Measurements from ENCODE around the gene TRIM32.

The TRIM32 gene

DNA sequence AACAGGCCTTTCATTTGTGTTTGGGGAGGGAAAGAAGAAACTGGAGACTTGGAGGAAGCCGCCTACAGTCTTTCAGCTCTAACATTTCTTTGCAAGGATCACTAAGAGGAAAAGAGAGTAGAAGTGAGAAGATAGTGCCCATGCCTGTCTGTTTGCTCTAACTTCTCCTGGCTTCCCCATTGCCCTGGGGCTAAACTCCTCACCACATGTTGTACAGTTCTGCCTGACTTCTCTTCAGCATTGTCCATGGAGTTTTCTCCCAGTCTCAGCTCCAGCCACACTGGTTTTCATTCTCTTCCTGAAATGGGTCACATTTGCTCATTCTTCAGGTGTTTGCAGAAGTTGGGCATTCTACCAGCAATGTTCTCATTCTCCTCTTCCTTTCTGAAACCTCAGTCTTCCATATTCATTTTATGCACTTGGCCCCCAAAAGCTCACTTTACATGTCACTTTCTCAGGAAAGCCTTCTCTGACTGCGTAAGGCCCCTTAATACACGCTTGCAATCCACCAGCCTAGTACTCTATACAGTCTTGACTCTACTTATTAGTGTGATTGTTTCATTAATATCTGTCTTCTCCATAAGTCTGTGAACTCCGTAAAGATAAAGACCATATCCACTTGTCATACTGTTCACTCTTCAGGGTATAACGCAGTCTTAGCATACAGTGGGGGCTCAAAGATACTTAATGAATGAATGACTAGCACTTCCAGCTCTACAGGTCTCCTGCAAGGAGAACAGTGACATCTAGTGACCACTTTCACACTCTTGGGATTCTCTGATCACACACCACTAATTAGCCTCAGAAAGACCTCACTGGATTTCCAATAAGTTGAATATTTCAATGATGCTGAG lies 40.2 kb upstream of the TRIM32 start:
- CTCF ChIA-PET: interaction anchor here (0.6 kb wide), 1 partner anchor 1063 kb away, joined by 3 read pairs; no protein-coding TSS in a partner anchor
- POLR2A ChIA-PET: no interaction called here
- peak; percentile 18 for DNase-seq (ENCODE audit: extremely low spot score)
- no peak for TF ChIP-seq FOXA1 (IDR thresholded peaks at IDR 0.05)
- TF ChIP-seq, protein P1, sequence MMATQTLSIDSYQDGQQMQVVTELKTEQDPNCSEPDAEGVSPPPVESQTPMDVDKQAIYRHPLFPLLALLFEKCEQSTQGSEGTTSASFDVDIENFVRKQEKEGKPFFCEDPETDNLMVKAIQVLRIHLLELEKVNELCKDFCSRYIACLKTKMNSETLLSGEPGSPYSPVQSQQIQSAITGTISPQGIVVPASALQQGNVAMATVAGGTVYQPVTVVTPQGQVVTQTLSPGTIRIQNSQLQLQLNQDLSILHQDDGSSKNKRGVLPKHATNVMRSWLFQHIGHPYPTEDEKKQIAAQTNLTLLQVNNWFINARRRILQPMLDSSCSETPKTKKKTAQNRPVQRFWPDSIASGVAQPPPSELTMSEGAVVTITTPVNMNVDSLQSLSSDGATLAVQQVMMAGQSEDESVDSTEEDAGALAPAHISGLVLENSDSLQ (IDR thresholded peaks at IDR 0.05): no peak
- no peak for TF ChIP-seq FOXM1 (IDR thresholded peaks at IDR 0.05; ENCODE audit: borderline replicate concordance)
- TF ChIP-seq NFRKB (IDR thresholded peaks at IDR 0.05): no peak

DNA sequence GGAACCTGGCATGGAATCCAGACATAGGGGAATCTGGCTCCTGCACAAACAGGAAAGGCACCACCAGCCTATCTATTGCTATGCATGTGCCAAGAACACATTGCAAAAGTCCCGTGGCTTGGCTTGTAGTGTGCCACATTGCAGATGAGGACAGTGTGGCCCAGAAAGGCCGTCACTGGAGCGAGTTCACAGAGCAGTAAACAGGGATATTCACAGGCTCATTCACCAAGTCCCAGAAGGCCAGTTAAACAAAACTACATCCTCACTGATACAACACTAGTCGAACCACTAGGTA lies 39.6 kb upstream of the TRIM32 start:
- TF ChIP-seq FOXK2 (IDR thresholded peaks at IDR 0.05) (no peak), FOXA1 (IDR thresholded peaks at IDR 0.05) (no peak), BHLHE40 (IDR thresholded peaks at IDR 0.05; ENCODE audit: borderline replicate concordance) (no peak), ARNT (IDR thresholded peaks at IDR 0.05) (no peak), NFRKB (IDR thresholded peaks at IDR 0.05) (no peak), CTBP1 (IDR thresholded peaks at IDR 0.05; ENCODE audit: borderline replicate concordance) (no peak), HDGF (IDR thresholded peaks at IDR 0.05; ENCODE audit: borderline replicate concordance) (no peak), TARDBP (IDR thresholded peaks at IDR 0.05) (no peak), FOXM1 (IDR thresholded peaks at IDR 0.05; ENCODE audit: borderline replicate concordance) (no peak), L3MBTL2 (conservative IDR thresholded peaks at IDR 0.05) (no peak), ZNF384 (IDR thresholded peaks at IDR 0.05) (no peak)
- TF ChIP-seq, protein P1 (IDR thresholded peaks at IDR 0.05): no peak
- DNase-seq (ENCODE audit: extremely low spot score): no peak
- CTCF ChIA-PET: interaction anchor here (0.6 to 0.7 kb wide), 2 partner anchors 252 to 1063 kb away, joined by 3 read pairs; no protein-coding TSS in a partner anchor
- POLR2A ChIA-PET: no interaction called here

DNA sequence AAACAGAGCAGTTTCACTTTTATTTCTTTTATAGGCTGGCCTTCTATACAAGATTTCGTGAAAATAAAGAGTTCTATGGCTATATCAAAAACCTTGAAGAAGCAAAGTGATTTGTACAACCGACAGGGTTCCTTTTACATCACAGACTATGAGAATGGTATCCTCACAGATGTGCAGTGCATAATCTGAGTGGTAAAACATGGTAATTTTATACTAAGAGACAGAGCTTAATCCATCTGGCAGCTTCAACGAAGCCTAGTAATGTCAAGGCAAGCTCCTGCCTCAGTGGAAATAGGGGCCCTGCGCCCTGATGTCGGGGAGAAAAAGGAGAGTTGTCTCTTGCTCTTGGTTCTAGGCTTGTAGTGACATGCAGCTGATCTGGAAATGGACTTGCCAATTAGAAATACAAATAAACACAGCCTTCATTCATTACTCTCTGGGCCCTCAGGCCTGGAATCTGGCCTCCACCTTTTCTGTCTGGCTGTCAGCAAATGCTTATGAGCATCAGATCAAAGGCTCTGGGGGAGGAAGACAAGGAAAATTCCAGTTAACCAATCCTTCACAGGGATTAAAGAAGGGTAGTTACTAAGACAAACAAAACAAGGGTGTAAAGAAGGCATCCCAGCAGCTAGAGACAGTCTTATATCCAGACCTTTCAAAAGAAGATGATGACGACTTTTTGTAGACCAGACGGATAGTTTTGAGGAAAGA lies 33.6 kb upstream of the TRIM32 start:
- TF ChIP-seq CTBP1 (IDR thresholded peaks at IDR 0.05; ENCODE audit: borderline replicate concordance) (no peak), LEF1 (IDR thresholded peaks at IDR 0.05; ENCODE audit: borderline replicate concordance) (no peak), ZNF384 (IDR thresholded peaks at IDR 0.05) (no peak), SP1 (IDR thresholded peaks at IDR 0.05) (no peak), SUZ12 (IDR thresholded peaks at IDR 0.05) (no peak), TARDBP (IDR thresholded peaks at IDR 0.05) (no peak), ELF4 (IDR thresholded peaks at IDR 0.05) (no peak), ARNT (IDR thresholded peaks at IDR 0.05) (no peak), L3MBTL2 (conservative IDR thresholded peaks at IDR 0.05) (no peak), FOXM1 (IDR thresholded peaks at IDR 0.05; ENCODE audit: borderline replicate concordance) (no peak), HDGF (IDR thresholded peaks at IDR 0.05; ENCODE audit: borderline replicate concordance) (no peak), FOXA1 (IDR thresholded peaks at IDR 0.05) (no peak), FOXK2 (IDR thresholded peaks at IDR 0.05) (no peak), NFRKB (IDR thresholded peaks at IDR 0.05) (no peak), BHLHE40 (IDR thresholded peaks at IDR 0.05; ENCODE audit: borderline replicate concordance) (no peak)
- TF ChIP-seq, protein P1 (IDR thresholded peaks at IDR 0.05): no peak
- POLR2A ChIA-PET: interaction anchor here (1.1 kb wide), 1 partner anchor 33 kb away, joined by 3 read pairs; no protein-coding TSS in a partner anchor
- CTCF ChIA-PET: no interaction called here
- DNase-seq (ENCODE audit: extremely low spot score): no peak

DNA sequence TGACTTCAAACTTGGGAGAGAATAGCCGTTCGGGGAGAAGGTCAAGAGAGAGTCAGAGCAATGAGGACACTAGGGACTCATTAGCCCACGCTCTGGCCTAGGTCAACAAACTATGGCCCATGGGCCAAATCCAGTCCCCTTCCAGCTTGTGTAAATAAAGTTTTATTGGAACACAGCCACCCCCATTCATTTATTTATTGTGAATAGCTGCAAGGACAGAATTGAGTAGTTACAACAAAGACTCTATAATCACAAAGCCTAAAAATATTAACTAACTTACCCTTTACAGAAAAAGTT lies 33.1 kb upstream of the TRIM32 start:
- CTCF ChIA-PET: no interaction called here
- TF ChIP-seq TARDBP (IDR thresholded peaks at IDR 0.05) (no peak), CTBP1 (IDR thresholded peaks at IDR 0.05; ENCODE audit: borderline replicate concordance) (no peak), FOXM1 (IDR thresholded peaks at IDR 0.05; ENCODE audit: borderline replicate concordance) (no peak), ELF4 (IDR thresholded peaks at IDR 0.05) (no peak), ZNF384 (IDR thresholded peaks at IDR 0.05) (no peak), FOXK2 (IDR thresholded peaks at IDR 0.05) (no peak), ARNT (IDR thresholded peaks at IDR 0.05) (no peak), SUZ12 (IDR thresholded peaks at IDR 0.05) (no peak), BHLHE40 (IDR thresholded peaks at IDR 0.05; ENCODE audit: borderline replicate concordance) (no peak), L3MBTL2 (conservative IDR thresholded peaks at IDR 0.05) (no peak), SP1 (IDR thresholded peaks at IDR 0.05) (no peak), HDGF (IDR thresholded peaks at IDR 0.05; ENCODE audit: borderline replicate concordance) (no peak), LEF1 (IDR thresholded peaks at IDR 0.05; ENCODE audit: borderline replicate concordance) (no peak)
- TF ChIP-seq, protein P1 (IDR thresholded peaks at IDR 0.05): no peak
- DNase-seq (ENCODE audit: extremely low spot score): no peak
- POLR2A ChIA-PET: interaction anchor here (1.1 kb wide), 1 partner anchor 32 kb away, joined by 3 read pairs; no protein-coding TSS in a partner anchor

DNA sequence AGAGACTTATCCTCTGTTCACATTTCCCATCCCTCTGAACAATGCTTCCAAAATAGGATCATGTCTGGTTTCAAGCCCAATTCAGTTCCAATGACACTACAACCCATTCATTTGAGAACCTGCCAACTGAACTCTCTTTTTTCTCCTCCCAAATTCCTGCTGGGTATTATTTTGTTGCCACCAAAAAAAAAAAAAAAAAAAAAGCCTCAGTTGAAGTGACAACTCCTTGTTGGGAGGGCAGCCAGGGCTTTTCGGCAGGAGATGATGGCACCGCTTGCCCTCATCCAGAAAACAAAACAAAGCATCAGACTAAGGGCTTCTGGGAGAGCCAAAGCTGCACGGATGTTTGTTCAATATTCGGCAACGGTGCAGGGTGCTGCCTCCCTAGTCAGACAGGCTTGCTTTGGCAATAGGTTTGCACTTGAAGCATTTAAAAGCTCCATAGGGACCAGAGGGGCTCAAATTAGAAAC lies 30.6 kb upstream of the TRIM32 start:
- ChIA-PET CTCF (no interaction called here), POLR2A (no interaction called here)

More for the DNA sequence above, 30.6 kb upstream of the TRIM32 start:
- DNase-seq (ENCODE audit: extremely low spot score): no peak
- TF ChIP-seq BHLHE40 (IDR thresholded peaks at IDR 0.05; ENCODE audit: borderline replicate concordance) (no peak), ELF4 (IDR thresholded peaks at IDR 0.05) (no peak), SP1 (IDR thresholded peaks at IDR 0.05) (no peak), ZNF384 (IDR thresholded peaks at IDR 0.05) (no peak), FOXA1 (IDR thresholded peaks at IDR 0.05) (no peak), ARNT (IDR thresholded peaks at IDR 0.05) (no peak), FOXK2 (IDR thresholded peaks at IDR 0.05) (no peak), NFRKB (IDR thresholded peaks at IDR 0.05) (no peak), L3MBTL2 (conservative IDR thresholded peaks at IDR 0.05) (no peak), HDGF (IDR thresholded peaks at IDR 0.05; ENCODE audit: borderline replicate concordance) (no peak)
- TF ChIP-seq, protein P1 (IDR thresholded peaks at IDR 0.05): no peak

Data from HEK293T (cell line).